HL-60 (cell line): ENCODE measurements around the gene CLCA1.

ENCODE experiments used
- DNase-seq, 2 experiments: peaks; one replicate each; pipeline ENCODE4 v3.0.0-alpha.2; 2010 to 2020; ENCODE audit warnings: low read depth in 1 of 2, low spot score in 1 of 2
- H3K27ac ChIP-seq: fragments of 250-450 bp; sonication (Bioruptor Pico); replicated peaks from 2 replicates; pipeline ENCODE4 v1.5.1; 2020; ENCODE audit warnings: mild to moderate bottlenecking, moderate library complexity
- H3K27me3 ChIP-seq: fragments of 250-450 bp; sonication (Bioruptor Pico); 2 replicates; pipeline ENCODE4 v1.5.1; 2021; ENCODE audit warnings: mild to moderate bottlenecking, moderate library complexity; ENCODE audit not compliant: insufficient read depth, poor library complexity, severe bottlenecking
- H3K4me3 ChIP-seq: replicated peaks from 2 replicates; pipeline ENCODE4 v1.5.1; 2011; ENCODE audit warnings: mild to moderate bottlenecking, control low read depth, low read length; ENCODE audit not compliant: insufficient read depth
- GABPA ChIP-seq: IDR thresholded peaks from 2 replicates; pipeline ENCODE4 v1.6.1; 2012; ENCODE audit warnings: low read depth
- POLR2AphosphoS5 ChIP-seq: IDR thresholded peaks from 2 replicates; pipeline ENCODE4 v1.6.1; 2012; ENCODE audit warnings: low read depth
- SPI1 ChIP-seq: IDR thresholded peaks from 2 replicates; pipeline ENCODE4 v1.6.1; 2012; ENCODE audit warnings: low read depth, mild to moderate bottlenecking, borderline replicate concordance
- TF ChIP-seq, protein P1 (sequence below): IDR thresholded peaks from 2 replicates; pipeline ENCODE4 v1.6.1; 2012; ENCODE audit warnings: low read depth; ENCODE audit not compliant: insufficient replicate concordance
- TF ChIP-seq, protein P2 (sequence below): IDR thresholded peaks from one replicate; pipeline ENCODE4 v1.5.1; 2011; ENCODE audit warnings: low read length, control low read depth, inconsistent platforms; ENCODE audit not compliant: insufficient read depth

Gene CLCA1

DNA sequence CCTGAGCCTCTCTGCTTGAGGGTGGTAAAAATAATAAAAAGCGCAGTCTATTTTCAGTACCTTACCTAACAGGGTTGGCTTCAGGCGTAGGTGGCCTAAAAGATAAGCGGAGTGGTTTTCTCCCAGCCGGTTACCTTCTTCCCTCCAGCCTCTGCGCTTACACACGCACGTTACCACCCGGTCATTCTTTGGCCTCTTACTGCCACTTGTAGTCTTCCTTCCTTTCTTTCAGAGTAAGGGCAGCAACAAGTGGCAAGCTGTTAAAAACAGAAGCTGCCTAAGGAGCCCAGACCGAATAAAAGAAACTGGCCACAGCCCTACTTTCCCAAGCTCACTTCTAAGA lies 35.4 kb downstream of the CLCA1 start:
- Histone ChIP-seq H3K27ac (no peak overlapping the region), H3K4me3 (no peak overlapping the region), H3K27me3 (no peaks in the 10 kb centered on the region)
- DNase-seq: no peak
- TF ChIP-seq, protein P1, sequence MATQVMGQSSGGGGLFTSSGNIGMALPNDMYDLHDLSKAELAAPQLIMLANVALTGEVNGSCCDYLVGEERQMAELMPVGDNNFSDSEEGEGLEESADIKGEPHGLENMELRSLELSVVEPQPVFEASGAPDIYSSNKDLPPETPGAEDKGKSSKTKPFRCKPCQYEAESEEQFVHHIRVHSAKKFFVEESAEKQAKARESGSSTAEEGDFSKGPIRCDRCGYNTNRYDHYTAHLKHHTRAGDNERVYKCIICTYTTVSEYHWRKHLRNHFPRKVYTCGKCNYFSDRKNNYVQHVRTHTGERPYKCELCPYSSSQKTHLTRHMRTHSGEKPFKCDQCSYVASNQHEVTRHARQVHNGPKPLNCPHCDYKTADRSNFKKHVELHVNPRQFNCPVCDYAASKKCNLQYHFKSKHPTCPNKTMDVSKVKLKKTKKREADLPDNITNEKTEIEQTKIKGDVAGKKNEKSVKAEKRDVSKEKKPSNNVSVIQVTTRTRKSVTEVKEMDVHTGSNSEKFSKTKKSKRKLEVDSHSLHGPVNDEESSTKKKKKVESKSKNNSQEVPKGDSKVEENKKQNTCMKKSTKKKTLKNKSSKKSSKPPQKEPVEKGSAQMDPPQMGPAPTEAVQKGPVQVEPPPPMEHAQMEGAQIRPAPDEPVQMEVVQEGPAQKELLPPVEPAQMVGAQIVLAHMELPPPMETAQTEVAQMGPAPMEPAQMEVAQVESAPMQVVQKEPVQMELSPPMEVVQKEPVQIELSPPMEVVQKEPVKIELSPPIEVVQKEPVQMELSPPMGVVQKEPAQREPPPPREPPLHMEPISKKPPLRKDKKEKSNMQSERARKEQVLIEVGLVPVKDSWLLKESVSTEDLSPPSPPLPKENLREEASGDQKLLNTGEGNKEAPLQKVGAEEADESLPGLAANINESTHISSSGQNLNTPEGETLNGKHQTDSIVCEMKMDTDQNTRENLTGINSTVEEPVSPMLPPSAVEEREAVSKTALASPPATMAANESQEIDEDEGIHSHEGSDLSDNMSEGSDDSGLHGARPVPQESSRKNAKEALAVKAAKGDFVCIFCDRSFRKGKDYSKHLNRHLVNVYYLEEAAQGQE: no peak
- TF ChIP-seq, protein P2, sequence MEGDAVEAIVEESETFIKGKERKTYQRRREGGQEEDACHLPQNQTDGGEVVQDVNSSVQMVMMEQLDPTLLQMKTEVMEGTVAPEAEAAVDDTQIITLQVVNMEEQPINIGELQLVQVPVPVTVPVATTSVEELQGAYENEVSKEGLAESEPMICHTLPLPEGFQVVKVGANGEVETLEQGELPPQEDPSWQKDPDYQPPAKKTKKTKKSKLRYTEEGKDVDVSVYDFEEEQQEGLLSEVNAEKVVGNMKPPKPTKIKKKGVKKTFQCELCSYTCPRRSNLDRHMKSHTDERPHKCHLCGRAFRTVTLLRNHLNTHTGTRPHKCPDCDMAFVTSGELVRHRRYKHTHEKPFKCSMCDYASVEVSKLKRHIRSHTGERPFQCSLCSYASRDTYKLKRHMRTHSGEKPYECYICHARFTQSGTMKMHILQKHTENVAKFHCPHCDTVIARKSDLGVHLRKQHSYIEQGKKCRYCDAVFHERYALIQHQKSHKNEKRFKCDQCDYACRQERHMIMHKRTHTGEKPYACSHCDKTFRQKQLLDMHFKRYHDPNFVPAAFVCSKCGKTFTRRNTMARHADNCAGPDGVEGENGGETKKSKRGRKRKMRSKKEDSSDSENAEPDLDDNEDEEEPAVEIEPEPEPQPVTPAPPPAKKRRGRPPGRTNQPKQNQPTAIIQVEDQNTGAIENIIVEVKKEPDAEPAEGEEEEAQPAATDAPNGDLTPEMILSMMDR: no peak
- no peak for TF ChIP-seq GABPA
- TF ChIP-seq SPI1: no peak
- no peak for TF ChIP-seq POLR2AphosphoS5

DNA sequence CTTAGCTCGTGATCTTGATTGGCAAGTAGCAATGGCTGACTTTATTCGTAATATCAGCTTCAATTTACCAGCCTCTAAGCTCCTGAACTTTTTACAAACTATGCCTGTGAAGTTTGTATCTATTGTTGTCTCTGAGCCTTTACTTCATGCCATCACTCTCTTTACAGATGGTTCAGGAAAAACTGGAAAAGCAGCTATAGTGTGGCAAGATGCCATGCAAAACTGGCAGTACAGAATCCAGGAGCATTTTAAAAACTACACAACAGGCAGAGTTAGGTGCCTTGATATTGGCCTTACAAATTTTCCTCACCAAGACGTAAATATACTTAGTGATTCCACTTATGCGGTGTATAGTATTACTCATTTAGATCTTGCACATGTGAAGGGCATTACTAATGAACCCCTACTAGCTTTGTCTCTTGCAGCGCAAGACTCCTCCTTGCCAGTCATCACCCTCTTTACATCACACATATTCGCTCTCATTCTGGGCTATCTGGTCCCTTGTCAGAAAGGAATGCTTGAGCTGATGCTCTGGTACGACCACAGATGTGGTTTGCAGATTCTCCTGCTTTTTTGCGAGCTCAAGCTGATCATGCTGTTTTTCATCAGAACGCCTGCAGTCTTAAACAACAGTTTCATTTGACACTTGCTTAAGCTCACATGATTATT lies 36.3 kb downstream of the CLCA1 start:
- no peak for DNase-seq
- TF ChIP-seq, protein P2: no peak
- TF ChIP-seq, protein P1: no peak
- no peak for TF ChIP-seq POLR2AphosphoS5
- TF ChIP-seq SPI1: no peak
- no peak for TF ChIP-seq GABPA
- Histone ChIP-seq H3K27me3 (no peaks in the 10 kb centered on the region), H3K4me3 (no peak overlapping the region), H3K27ac (no peak overlapping the region)

DNA sequence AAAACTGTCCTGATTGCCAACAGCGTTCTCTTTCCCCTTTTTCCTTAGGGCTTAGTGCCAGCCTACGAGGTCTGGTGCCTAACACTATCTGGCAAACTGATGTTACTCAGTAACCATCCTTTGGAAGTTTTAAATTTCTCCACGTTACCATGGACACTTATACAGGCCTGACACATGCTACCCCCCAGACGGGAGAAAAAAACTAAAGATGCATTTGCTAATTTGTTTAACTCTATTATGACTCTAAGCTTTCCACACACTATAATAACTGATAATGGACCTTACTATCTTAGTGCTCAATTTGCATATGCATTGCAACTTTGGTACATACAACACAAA lies 36.8 kb downstream of the CLCA1 start:
- no peak overlapping the region for H3K27ac ChIP-seq
- no peaks in the 10 kb centered on the region for H3K27me3 ChIP-seq
- H3K4me3 ChIP-seq: no peak overlapping the region
- DNase-seq: no peak
- TF ChIP-seq, protein P2: no peak
- TF ChIP-seq SPI1 (no peak), GABPA (no peak), POLR2AphosphoS5 (no peak)
- TF ChIP-seq, protein P1: no peak
